Putamen (tissue), 1 donor: ENCODE measurements around the gene CSMD2.
"Not testable (repeated sequence)": the region's sequence is repeated elsewhere in the genome, so short reads cannot be mapped to it uniquely, and the experiment has no call there.

ENCODE experiments used
- DNase-seq: peaks from one replicate; pipeline ENCODE4 v3.0.0-alpha.2; 2016; ENCODE audit warnings: low spot score

The CSMD2 gene

DNA sequence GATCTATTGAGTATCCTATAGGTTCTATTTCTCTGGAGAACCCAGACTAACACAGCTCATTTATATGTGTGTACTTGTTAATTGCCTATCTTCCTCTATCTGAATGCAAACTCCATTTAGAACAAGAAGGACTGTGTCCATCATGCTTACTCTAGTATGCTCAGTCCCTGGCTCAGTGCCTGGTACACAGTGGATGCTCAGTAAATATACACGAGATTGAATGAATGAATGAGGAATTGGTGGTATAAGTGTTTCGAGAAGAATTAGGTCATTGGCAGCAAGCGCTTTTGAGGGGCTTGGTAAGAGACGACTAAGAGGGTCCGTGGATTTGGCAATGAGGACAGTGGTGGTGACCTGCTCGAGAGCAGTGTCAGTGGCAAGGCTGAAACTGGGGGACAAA lies 112.5 kb downstream of the CSMD2 start:
- DNase-seq, result no peak

DNA sequence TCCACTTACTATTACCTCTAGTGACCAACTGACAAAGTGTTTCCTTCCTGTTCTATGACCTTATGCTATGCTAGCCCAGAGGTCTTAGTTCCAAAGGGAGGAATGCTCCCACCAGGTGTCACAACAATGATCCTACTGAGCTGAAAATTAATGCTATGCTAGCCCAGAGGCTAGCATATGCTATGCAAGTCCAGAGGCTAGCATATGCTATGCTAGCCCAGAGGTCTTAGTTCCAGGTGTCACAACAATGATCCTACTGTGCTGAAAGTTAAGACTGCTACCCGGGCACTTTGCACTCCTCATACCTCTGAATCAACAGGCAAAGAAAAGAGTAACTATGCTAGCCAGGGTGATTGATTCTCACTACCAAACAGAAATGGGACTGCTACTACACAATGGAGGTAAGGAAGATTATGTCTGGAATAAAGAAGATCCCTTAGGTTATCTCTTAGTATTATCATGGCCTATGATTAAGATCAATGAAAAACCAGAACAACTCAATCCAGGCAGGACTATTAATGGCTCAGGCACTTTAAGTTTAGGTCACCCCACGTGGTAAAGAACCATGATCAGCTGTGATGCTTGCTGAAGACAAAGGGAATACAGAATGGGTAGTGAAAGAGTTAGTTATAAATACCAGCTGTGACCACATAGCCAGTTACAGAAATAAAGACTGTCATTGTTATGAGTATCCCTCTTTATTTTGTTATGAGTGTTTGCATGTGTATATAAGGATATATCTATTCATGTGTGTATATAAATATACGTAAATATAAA lies 114.1 kb downstream of the CSMD2 start:
- peak; percentile 86 for DNase-seq

DNA sequence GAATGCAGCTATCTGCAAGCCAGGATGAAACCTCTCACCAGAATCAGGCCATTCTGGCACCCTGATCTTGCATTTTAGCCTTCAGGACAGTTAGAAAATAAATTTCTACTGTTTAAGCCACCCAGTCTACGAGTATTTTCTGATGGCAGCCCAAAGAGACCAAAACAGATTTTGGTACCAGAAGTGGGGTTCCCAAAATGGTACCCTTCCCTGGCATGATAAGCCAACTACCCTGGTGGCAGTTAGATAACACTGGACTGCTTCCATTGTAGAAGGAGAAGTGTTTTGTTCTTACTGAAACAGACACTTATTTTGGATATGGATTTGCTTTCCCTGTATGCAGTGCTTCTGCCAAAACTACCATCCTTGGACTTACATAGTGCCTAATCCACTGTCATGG lies 115.0 kb downstream of the CSMD2 start:
- DNase-seq, result no peak

DNA sequence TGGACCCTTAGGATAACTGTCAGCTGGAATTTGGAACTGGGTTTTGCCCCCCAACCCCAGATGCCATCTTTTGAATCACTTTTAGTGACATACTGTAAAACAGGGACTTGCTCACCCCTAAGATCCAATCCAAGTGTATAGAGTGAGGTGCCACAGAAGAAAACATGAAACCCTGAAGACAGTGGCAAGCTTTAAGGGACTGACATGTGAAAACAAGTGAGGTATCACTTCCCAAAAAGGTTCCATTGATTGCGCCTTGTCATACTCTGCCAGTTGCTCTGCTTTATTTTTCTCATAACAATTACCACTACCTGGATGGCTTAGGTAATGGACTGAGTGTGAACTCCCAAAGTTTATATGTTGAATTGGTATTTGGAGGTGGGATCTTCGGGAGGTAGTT lies 115.6 kb downstream of the CSMD2 start:
- no peak for DNase-seq

DNA sequence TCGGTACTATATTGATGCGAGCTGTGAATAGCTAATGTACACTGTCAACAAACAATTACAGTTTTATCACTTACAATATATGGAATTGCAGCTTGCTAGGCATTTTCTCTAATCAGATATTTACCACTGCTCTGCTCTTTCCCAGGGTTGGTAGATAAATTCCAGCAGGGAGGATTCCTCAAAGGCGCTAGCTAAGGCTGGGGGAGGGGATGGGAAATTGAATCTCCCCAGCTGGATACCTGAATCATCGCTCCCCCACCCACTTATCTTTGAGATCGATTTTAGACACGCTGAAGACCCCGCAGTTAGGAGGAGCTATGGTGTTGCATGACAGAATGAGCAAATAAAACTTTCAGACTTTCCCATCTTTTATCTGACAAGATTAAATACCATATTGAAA lies 127.2 kb downstream of the CSMD2 start:
- DNase-seq, result no peak

DNA sequence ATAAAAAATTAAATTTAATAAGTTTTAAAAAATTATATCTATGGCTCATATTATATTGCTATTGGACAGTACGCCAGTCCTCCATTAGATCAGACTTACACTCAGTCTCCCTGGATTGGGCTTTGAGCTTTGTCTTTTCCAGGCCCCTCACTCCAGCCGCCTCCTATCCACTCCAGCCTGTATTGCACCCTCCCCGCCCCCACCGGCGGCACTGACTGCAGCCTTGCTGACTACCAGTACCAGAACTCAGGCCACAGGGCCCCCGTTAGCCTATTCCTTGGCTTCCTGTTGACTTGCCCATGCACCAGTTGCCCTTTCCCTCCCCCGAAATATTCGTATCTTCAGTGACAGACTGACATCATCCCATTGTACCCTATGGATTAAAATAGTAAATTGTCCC lies 127.9 kb downstream of the CSMD2 start:
- DNase-seq, result no peak

DNA sequence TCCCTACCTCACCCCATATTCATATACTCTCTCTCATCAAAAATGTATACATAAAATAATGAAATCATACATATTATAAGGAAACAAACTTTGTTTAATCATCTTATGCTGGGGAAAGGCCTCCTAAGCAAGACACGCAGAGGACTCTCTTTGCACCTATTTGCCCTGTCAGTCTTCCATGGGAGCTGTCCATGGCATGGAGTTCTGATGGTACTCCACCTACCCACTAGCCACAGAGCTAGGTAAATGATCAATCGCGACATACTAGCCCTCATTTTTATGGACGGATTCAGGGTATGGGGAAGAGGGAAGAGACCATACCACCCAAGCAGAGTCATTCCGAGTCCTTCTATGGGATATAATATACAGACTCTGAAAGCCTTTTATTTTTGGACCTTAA lies 131.0 kb downstream of the CSMD2 start:
- no peak for DNase-seq

DNA sequence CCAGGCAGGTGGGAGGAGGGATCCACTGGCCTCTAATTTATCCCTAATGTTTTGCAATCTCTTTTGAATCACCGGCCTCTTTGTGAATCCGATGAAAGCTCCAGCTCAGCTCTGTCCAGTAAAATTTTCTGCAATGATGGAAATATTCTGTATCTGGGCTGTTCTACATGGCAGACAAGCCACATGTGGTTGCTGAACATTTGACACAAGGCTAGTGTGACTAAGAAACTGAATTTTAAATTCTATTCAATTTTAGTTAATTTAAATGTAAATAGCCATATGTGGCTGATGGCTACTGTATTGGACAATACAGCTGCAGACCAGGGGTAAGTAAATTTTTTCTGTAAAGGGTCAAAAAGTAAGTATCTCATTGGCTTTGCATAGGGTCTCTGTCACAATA lies 135.1 kb downstream of the CSMD2 start:
- DNase-seq, result no peak

DNA sequence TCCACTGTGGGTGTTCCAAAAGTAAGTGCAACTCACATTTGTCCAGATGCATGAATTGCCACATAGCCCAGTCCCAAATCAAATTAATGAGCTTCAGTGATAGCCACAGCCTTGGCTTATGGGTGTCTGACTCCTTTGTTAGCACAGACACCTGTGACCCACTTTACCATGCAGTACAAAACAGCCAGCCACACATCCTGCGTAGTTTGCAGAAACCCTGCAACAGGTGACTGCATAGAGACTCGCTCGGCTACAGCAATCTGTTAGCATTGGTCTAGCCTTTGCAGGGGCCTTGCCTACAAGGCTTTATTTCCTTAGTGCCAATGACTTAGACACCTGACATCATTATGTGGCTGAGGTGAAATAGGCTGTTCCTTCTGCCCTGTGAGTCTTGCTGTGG lies 135.5 kb downstream of the CSMD2 start:
- no peak for DNase-seq

DNA sequence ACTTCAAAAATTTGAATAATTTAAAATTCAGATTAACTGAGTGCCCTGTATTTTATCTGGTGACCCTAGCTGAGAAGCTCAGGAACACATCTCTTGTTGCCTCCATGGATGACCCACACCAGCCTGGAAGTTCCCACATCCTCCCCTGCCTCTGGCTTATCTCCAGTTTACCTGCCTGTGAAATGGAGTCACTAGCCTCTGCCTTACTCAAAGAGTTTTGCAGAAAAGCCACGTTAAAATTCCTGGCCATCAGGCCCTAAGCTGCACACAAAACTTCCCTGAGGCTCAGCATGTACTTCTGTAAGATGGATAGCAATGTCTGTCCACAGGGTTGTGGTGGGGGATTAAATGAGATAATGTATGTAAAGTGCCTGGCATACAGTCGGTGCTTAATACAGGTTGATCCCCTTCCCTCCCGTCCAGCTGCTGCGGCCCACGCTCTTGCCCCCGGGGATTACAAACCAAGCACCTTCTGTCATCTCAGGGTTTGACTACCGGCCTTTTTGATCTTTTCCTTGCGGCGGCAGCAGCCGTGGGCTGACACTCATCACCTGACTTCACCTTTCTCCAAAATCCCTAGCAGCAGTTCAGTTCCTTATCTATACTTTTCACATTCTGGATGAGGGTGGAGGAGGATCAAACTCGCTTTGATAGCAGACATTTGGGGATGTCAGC lies 136.5 kb downstream of the CSMD2 start:
- DNase-seq, result no peak

DNA sequence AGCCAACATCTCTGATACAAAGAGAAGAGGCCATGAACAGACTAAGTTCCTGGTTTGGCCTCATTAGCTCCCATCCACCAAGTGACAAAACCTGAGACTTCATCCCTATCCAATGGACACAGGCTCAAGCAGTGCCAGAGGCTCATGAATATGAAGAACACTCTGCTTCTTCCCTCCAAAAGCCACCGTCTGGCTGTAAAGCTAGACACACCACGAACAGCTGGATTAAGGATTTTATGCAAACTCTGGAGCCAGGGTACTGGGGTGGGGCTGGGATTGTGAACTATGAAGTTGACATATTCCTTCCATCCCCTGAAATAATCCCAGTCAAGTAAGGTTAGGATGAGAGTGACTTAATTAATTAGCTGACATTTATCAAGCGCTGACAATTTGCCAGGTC lies 139.4 kb downstream of the CSMD2 start:
- DNase-seq, result no peak

DNA sequence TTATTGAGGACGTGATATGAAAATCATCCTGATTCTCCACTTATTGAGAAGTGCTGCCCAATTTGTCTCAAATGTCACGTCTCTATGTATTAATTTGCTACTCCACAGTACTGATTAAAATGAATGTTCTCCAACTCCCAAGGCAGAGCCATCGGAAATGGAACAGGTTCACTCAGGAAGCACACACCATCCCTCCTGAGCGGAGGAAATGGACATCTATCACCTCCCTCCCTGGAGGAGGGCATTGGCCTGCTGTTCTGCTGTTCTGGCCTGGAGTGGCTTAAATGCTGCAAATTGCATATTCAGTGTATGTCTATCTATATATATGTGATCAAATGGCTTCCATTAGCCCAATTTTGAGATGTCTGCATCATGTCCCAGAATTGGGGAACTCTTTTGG lies 140.5 kb downstream of the CSMD2 start:
- no peak for DNase-seq

DNA sequence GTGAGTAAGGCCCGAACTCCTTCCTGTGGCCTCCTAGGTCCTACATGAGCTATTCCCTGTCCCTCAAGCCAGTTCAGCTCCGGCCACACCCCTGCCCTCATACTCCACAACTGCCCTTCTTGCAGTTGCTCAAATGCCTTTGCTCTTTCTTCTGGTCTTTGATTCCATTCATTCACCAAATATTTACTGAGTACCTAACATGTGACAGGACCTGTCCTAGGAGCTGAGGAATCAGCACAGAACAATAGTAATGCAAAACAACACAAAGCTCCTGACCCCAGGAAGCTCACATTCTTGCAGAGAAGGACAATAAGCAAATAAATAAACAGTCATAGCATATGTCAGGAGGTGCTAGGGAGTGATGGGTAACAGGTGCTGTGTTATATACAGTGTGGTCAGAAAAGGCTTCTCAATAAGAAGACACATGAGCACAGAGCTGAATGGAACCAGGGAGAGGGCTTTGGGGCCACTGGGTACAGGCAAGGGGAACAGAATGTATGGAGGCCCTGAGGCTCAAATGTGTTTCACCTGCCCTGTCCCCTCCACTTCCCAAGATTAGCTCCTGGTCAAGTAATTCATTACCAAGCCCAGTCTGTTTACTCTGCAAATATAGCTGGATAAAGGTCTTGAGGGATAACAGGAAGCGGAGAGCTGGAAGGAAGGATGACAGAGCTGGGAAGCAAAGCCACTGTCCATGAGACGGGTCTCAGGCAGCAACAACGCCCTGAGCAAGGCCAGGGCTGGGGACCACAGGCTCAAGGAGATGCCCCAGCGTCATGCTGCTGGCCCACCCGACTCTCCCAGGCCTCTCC lies 145.1 kb downstream of the CSMD2 start:
- no peak for DNase-seq

DNA sequence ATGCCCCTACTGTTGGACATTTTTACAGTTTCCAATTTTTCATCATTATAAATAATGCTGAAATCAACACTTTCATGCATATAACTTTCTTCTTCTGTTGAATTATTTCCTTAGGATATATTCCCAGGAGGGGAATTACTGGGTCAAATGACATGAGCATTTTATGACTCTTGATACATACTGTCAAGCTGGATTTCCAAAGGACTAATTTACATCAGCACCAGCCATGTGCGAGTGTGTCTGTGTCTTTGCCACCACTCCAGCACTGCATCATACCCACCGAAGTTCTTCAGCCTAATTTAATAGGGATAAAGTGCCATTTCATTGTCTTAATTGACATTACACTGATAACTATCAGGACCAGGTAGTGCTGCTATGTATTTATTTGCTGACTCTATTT lies 146.7 kb downstream of the CSMD2 start:
- no peak for DNase-seq

DNA sequence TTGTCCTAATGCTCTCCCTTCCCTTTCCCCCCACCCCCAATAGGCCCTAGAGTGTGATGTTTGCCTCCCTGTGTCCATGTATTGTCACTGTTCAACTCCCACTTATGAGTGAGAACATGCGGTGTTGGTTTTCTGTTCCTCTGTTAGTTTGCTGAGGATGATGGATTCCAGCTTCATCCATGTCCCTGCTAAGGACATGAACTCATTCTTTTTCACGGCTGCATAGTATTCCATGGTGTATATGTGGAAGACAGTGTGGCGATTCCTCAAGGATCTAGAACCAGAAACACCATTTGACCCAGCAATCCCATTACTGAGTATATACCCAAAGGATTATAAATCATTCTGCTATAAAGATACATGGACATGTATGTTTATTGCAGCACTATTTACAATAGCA lies 148.7 kb downstream of the CSMD2 start:
- DNase-seq, result not testable (repeated sequence)

DNA sequence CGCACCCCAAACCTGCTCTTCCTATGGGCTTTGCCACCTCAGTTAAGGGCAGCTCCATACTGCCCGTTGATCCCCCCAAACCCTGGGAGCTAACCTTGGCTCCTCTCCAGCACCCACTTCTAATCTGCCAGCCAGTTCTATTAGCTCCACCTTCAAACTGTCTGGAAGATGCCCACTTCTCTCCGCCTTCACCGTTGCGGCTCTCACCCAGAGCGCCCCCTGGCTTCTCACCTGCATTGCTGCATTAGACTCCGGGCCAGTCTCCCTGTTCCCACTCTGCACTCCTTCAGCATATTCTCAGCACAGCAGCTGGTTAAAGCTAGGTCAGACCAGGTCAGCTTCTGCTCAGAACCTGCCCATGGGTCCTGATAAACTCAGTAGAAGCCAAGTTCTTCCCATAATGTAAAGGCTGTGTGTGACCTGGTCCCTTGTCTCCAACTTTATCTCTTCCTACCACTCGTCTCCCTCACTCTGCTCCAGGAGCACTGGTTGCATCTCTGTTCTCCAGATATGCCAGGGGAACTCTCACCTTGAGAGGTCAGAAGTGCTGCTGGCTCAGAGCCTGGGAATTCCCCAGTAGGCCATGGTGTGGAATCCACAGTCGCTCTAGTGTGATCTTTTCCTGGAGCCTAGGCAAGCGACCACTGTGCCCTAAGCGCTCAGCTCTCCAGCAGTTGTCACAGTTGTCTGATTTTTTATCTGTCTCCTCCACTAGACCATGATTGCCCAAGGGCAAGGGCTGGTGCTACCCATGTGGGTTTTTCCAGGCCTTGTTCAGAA lies 150.9 kb downstream of the CSMD2 start:
- DNase-seq, result no peak

DNA sequence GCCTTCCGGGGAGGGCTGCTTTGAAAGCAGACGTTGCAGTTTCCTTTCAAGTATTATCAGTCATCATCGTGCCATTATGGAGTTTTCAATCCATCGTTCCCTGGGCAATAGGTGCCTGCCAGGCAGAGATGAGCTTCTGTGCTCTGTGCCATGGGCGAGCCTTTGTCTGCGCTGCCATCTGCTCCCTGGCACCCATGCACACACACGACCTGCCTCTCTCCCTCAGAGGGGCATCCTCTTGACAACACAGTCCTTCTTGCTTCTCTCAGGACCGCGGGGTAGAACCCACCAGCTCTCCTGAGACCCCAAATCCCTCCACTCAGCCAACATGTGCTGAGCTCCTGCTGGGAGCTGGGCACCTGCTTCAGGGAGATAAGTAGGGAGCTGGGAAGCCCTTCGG lies 151.9 kb downstream of the CSMD2 start:
- DNase-seq, result no peak

DNA sequence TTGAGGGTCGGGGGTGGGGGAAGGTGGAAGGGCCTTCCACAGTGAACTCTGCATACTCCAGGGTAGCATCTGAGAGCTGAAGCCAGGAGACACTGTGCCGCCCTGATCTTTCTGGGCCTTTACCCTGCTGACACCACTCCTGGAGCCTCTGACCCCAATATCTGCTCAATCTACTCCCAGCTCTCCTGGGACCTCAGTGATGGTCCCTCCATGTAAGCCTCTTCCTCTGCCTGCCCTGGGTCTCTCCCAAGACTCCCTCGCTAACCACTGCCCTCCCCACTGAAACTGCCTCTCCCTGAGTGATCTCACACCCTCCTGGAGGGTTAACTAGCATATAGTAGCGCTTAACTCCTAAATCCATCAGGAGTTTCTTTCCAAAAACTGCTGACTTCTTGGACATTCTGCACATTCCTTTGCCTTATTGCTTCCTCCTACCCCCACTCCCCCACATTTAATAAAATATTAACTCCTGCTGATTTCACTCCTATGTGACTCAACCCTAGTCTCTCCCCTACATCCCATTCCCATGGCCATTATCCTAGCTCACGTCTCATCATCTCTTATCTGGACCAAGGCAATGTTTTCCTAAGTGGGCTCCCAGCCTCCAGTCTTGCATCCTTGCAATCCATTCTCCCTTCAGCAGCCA lies 155.6 kb downstream of the CSMD2 start:
- no peak for DNase-seq

DNA sequence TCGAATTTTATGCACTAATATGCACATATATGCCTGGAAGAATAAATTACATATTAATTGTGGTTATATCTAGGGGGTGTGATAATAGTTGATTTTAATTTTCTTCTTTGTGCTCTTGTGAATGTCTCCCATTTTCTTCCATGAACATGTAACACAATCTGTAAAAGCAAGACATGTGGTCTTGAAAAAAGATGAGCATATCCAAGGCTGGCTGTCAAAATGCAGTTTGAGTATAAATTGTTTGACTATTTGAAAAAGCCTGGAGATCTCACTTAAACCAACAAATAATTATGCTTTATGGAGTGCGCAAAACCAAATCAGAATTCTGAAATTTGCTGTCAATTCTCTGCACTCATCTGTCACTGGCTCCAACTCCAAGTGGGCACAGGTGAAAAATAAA lies 157.3 kb downstream of the CSMD2 start:
- DNase-seq, result no peak

DNA sequence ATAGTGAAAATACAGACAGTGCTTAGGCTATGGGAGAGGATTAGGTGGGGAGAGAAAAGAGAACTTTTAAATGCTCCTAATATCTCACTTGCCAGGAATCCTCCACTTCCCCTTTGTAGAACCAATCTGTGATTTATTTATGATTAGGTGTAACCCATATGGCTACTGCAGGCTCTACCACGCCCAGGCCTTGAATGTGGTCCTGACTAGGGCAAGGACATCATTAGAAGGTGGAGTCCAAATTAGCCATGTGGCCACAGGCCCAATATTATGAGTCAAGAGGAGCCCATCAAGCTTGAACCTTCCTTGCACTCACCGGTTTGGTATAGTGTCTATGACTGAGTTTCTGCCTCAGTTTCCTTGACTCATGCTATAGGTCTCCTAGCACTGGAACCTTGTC lies 159.7 kb downstream of the CSMD2 start:
- DNase-seq, result no peak

DNA sequence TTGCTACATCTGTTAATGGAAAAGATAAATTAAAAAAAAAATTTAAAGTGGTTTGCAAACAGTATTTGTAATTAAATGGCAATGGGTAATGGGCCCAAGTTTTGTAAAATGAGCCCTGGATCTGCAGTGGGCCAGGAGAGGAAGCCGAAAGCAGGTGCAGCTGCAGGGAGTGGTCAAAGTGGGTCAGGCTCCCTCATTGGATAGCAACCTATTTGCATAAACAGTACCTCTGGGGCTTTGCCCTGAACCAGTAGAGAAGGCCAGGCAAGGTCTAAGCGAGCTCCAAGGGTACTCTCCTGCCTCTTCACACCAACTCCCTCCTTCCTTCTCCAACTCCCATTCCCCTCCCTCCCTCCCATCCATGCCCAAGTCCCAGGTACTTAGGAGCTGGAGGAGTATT lies 162.2 kb downstream of the CSMD2 start:
- DNase-seq, result no peak
